Daoy (cell line): ENCODE data around the gene C10orf95. TPM values are rescaled to one million over a fixed set of nuclear protein-coding genes. Genes with fewer than 3 reads are reported as not detected.

Experiments
- DNase-seq: peaks from one replicate; pipeline ENCODE4 v3.0.0-alpha.2; 2015; ENCODE audit warnings: low read depth
- total RNA-seq: library from RNA; depleted of rRNA; stranded (reverse); fragments of >200 nt; shearing (Covaris generic); gene quantifications from 2 replicates; pipeline ENCODE4 v1.2.3, GENCODE V29; 2014

C10orf95 gene
- total RNA-seq, 1 experiment from 2014 or later = not detected

DNA sequence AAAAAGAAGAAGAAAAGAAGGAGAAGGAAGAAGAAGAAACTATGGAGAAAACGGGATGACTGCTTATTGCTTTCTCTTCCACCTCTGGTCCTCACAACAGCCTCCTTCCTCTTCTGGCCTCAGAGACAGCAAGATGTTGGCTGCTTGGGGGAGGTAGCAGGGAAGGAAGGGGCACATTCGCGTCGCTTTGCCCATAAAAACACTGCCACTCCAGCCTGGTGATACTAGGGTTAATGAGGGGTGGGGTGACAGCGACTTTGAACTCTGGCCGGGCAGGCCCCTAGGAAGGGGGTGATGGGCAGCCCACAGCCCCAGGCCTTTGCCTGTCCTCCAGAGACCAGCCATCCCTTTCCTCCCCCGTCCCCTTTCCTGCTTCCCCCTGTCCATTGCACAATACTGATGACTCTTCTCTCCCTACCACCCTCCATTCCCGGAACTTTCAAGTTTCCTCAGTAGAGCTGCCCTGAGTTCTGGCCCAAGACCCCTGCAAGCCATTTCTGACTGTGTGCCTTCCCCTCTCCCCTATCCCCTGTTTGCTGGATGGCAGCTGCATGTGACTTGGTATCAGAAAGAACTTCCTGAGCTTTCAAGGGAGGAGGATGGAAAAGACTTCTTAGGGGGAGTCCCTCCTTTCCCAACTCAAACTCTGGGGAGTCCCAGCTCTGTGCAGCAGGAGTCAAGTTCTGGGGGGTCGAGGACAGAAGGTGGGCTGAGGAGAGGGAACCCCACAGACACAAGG lies 16.8 kb downstream of the C10orf95 start:
- no peak for DNase-seq

DNA sequence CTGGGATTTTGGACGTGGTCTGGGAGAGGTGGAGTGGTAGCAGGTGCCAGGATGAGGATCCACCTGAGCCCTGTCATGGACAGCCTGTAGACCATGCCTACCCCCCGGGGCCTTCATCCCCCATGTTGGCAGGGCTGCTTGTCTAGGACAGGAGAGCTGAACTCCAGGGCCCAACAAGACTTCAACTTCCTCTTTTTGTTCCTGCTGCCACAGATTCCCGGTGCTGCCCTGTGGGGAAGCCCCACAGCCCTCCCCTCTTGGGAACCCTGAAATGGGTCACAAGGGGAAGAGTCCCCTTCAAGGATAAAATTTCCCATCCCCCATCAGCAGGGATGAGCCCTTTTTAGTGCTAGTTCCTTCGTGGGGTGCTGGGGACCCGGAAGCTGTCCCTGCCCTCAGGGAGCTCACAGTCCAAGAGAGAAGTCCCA lies 17.7 kb downstream of the C10orf95 start:
- DNase-seq = no peak

DNA sequence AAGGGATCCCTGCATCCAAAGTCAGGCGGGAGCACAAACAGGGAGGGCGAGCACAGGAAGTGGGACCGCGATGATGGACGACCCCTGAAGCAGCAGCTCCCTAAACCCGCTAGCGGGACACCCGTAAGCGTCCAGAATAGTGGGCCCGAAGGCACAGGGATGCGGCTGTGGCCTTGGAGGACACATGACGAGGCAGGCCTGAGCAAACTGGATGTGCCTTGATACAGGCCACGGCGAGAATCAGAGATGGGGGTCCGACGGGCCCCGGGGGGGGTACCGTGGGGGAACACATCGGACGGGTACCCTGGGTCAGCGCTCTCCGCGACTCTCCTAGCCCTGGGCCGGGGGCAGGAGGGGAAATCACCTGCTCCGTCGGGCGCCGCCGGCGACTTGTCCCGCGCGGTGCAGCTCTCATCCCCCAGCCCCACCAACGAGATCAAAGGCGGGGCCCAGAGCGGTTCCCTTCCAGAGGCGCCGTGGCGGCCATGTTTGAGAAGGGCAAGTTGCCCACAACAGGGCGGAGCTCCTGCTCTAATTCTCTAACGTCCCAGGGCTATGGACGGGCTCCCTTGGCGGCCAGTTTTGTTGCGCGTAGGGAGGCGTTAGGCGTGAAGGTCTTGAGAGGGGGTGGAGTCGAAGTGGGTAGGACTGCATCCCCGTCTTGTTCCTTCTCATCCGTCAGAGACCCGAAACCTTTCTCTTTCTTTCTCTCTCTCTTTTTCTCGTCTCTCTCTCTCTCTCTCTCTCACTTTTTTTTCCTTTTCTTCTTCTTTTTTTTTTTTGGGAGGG lies 19.0 kb downstream of the C10orf95 start, which contains the start of gene CUEDC2:
Gene CUEDC2 (minus strand): TSS at position 413 of the 789 bp plus-strand sequence. CDS start 7,386 bp downstream, outside the sequence.
- peak; percentile 95 for DNase-seq

DNA sequence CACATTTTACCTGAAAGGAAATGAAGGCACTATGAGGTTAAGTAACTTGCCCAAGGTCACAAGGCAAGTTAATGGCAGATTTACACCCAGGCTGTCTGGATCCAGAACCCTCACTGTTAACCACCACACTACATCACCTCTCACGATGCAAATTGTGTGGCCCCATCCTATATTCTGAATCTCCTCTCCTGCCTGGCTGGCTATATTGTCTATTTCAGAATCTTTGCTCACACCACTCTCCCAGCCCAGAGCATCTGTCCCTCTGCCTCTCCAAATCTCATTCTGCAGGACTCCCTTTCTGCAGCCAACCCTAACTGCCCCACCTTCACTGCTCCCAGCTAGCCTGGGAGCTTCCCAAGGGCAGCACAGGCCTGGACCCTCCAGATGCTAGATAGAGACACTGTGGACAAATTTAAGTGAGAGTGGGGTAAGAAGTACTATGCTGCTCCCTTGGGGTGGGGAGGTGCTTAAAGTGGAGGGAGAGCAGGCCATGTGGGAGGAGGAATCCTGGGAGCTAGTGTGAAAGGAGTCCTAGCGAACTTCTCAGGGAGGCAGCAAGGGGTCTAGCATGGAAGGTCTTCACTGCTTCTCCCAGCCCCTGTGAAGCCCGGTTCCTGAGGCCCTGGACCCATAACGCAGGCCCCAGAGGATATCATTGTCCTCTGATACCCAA lies 19.8 kb downstream of the C10orf95 start:
- no peak for DNase-seq

DNA sequence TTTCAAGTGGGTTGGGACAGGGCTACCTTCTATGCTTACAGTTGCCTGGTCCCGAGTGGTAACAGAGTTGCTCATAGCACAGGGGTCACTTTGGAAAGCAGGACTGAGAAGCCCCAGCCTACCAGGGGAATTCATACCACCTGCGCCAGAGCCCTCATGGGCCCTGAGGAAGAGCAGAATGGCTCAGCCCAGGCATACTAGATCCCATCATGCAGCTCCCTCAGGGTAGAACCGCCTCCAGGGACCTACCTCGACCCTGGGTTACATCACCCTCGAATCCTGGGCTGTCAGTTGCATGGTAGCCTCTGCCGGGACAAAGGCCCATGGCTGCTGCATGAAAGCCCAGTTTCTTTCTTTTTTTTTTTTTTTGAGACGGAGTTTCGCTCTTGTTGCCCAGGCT lies 21.9 kb downstream of the C10orf95 start:
- no peak for DNase-seq

DNA sequence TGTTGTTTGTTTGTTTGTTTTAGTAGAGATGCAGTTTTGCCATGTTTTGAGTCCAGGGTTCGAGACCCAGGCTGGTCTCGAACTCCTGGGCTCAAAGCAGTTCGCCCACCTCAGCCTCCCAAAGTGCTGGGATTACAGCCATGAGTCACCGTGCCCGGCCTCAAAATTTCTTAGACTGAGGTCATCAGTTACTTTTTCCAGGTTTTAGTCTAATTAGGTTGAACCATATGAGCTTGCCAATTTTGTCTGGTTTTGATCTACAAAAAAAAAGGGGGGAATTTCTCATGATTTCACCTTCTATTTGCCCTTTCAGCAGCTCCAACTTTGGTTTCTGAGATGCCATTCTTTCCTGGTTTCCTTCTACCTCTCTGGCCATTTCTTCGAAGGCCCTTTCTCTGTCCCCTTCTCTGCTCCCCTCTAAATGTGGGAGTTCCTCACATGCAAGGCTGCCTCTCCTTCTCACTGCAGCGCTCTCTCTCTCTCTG lies 24.5 kb downstream of the C10orf95 start:
- DNase-seq = no peak

DNA sequence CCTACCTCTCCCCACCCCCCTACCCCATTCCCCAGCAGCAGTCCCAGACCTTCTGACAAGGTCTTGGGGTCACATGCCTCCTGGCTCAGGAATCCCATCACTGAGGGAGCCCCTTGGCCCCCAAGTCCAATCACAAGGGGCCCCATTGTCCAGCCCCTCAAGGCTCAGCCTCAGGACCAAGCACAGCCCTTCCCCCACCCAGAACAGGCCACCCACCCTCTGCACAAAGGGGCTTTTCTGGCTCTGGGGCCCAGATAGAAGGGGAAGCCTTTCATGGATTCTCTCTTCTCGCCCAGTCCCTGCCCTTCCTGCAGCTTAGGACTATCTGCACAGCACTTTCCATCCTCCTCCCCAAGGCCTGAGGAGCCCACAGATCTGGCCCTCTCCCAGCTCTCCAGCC lies 25.9 kb downstream of the C10orf95 start:
- DNase-seq = no peak

DNA sequence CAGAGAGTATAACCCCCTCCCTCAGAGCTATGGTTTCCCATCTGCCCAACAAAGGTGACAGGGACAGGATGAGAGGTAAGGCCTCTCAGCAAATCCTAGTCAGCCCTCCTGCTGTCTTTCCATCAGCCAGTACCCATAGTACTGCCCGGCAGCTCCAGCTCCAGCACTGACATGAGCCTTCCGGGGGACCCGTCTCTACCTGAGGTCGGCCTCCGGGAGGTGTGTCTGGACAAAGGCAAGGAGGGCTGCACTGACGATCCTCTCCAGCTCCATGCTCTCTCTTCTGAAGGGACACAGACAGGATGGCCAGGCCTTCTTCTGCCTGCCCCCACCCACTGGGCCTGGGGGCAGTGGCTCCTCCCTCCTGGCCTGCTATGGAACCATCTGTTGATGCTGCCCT lies 26.4 kb downstream of the C10orf95 start:
- no peak for DNase-seq

DNA sequence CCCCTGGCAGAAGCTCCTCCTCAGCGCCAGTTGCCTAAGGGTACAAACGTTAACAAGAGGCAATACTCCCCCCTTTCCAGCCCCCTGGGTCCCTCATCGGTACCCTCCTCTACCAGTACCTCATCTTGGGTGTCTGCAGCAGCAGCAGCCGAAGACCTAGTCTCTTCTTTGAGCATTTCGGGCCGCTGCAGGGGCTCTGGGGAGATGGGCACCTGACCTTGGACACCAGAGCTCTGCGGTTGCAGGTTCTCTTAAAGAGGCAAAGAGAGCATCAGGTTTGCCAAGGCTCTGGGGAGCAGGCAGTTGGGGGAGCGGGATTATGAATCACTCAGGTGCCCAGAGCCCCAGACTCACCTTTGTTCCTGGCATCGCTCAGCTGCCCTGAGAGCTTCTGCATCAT lies 27.2 kb downstream of the C10orf95 start:
- DNase-seq = no peak

DNA sequence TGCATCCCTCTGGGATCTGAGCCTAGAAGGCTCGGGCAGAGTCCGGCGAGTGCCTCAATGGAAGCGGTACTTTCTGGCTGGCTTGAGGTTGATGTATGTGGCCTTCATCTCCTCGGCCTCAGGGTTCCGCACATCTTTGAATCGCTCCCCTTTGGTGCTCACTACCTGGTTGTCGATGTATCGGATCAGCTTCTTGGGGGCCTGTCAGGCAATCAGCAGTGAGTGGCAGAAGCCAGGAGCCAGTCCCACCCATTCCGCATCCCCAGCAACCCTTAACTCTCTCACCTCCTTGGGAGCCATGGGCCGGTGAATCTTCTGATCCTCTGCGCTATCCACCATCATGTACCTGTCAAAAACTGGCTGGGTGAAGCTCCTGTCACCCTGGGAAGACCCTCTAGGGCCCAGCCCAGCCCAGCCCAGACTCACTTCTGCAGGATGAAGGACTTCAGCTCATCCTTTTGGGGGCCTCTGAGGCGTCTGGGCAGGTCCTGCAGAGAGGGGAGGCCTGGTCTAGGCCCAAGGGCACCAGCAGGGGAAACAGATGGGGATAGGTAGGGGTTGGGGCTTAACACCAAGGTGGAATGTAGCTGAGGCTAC lies 27.9 kb downstream of the C10orf95 start:
- no peak for DNase-seq

DNA sequence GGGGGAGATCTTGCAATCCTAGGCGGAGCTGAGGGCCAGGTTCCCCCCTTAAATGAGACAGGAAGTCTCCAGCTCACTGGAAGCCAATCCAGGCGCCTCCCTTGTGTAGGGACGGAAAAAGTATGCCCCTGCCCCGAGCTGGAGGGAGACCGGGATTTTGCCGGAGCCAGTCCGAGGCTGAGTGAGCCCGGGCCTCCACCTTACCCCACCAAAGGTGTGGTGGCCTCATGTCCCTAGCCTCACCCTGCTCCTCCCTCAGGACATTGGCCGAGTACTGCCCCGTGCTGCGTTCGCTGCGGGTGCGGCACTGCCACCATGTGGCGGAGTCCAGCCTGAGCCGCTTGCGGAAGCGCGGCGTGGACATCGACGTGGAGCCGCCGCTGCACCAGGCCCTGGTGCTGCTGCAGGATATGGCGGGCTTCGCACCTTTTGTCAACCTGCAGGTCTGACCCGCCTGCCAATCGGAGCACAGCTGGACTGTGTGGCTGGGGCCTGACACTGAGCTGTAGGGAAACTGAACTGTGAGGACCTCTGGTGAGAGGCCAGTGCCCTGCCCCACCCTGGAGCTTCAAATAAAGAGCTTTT lies 28.7 kb downstream of the C10orf95 start:
- peak; percentile 54 for DNase-seq

DNA sequence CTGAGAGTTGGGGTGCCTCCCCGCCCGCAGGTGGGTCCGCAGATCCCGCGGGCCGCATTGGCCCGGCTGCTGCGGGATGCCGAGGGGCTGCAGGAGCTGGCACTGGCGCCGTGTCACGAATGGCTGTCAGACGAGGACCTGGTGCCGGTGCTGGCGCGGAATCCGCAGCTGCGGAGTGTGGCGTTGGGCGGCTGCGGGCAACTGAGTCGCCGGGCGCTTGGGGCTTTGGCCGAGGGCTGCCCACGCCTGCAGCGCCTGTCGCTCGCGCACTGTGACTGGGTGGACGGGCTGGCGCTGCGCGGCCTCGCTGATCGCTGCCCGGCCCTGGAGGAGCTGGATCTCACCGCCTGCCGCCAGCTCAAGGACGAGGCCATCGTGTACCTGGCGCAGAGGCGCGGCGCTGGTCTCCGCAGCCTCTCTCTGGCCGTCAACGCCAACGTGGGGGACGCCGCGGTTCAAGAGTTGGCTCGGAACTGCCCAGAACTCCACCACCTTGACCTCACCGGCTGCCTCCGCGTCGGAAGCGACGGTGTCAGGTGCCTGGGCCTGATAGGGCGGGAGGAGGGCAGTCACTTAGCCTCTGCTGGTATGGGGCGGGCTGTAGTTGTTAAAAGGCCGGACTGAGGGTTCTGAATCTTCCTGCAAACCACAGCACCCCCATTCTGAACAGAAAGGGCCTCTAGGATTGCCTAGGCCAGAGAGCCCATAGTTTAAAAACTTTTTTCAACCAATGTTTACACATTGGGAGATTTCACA lies 29.4 kb downstream of the C10orf95 start:
- DNase-seq = no peak

DNA sequence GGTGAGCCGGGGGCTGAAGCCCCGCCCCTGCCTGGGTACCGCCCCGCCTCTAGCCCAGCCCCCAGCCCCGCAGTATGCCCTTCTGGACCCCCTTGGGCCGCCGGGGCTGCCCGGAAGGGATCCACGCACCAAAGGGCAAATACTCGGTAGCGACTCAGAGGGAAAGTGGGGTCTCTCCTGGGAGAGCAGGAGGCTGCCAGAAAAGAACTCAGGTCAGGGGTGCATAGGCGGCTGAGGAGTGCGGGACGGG lies 29.9 kb downstream of the C10orf95 start:
- DNase-seq = no peak

DNA sequence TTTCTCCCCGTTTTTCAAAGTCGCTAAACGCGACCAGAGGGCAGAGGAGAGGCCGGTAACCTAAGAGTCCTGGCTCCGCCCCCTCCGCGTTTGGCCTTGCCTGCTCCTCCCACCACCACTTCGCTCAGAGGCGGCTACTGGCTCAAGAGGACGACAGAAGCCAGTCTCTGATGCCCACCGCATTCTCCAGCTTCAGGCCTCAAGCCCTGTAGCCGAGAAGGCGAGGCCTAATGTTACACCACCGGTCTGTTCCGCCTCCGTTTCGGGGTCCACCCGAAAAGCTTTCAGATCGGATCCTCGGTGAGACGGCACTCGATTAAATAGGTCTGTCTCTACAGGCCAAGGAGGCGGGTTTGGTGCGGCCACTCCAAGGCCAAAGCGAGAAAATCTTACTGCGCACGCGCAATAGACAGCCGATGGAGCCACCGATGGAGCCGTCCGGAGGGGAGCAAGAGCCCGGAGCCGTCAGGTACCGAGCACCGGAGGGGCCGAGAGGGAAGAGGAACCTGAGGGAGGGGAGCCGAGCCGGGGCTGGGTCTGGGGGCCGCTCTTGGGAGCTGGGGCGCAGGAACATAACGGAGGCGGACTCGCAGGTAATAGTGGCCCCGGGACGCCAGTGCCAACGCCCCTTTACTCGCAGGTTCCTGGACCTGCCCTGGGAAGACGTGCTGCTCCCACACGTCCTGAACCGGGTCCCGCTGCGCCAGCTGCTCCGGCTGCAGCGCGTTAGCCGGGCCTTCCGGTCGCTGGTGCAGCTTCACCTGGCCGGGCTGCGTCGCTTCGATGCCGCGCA lies 30.4 kb downstream of the C10orf95 start, which contains the start of gene FBXL15:
Gene FBXL15 (plus strand): TSS at position 123 of the 793 bp plus-strand sequence. CDS start 294 bp downstream, at position 417.
- peak; percentile 94 for DNase-seq

DNA sequence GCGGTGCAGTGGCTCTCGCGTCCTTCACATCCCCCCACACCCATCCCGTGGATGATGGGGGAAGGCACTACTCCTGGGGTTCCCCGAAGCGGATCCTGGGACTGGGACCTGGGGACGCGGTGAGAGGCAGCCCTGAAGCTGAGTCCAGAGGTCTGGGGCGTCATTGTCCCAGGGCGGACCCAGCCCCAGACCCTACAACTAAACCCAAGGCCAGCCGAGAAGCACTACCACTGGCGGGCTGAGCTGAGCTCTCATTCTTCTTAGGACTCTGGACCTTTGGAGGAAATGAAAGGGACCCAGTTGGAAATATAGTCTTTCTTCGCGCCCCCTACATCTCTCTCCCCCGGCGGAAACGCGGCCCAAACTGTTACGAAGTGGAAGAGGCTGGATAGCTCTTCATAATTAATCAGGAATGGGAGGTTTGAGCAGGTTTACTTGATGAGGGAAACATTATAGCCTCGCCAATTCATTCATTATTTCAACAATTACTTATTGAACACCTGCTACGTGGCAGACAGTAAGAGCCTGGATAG lies 31.1 kb downstream of the C10orf95 start:
- DNase-seq = no peak

DNA sequence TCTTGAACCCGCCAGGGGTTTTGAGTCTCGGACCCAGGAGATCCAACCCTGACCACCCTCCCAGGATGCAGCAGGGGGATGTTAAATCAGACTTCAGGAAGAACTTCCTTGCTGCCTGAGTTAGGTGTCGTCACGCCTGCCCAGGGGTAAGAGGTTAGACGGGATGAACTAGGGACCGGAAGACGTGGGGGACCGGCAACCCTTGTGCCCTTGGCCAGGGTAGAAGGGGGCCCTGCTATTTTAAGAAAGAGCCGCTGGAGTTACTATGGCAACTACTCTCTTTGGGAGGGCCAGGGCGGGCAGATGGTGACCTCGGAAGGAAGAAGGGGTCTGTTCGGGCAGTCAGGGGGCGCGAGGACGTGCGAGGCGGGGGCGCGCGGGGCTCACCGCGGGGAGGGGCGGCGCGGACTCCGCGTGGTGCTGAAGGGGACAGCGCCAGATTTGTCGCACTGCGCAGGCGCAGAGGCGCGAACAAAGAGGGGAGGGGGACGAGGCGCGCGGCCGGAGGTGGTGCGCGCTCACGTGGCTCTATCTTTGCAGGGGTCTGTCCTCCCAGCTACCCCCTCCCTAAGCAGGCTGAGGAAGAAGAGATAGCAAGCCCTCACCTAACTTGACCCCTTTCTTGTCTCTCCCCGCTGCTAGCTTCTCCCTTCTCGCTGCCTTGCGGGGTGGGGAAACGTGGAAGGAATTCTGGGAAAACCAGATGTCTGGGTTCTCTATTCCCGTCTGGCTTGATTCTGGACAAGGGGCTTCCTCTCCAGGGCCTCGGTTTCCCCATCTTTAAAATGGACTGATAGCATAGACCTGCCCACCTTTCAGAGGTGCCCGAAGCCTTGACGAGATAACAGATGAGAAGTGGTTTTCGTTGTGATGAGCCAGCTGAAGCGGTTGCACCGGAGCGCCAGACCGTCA lies 31.8 kb downstream of the C10orf95 start:
- peak; percentile 57 for DNase-seq

DNA sequence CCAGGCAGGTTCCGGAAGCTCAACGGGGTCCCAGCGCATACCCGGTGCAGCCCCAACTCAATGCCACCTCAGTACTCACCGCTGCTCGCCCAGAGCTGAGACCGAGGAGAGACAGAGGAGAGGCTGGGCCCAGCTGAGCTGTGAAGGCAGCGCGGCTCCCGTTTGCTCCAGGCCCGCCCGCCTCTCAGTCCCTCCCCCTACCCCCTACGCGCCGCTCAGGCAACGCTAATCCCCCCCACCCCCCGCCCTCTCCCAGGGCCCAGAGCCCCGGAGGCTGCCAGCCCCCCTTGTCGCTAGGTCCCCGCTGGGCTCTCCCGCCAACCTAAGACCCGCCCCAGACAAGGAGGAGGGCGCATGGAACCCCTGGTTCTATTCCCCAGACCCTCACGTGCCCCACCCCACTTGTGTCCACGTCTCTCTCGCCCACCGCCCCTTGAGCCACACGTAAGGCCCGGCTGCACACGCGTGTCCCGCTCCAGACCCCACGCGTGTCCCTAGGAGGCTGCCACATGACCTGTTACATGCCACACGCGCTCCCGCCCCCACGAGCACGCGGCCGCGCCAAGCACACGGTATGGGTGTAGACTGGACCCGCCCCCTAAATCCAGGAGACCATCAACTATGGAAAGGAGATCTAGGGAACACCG lies 32.6 kb downstream of the C10orf95 start, which contains the start of gene PSD:
Gene PSD (minus strand): TSS at position 164 of the 647 bp plus-strand sequence. CDS start 1,747 bp downstream, outside the sequence.
- DNase-seq = no peak

DNA sequence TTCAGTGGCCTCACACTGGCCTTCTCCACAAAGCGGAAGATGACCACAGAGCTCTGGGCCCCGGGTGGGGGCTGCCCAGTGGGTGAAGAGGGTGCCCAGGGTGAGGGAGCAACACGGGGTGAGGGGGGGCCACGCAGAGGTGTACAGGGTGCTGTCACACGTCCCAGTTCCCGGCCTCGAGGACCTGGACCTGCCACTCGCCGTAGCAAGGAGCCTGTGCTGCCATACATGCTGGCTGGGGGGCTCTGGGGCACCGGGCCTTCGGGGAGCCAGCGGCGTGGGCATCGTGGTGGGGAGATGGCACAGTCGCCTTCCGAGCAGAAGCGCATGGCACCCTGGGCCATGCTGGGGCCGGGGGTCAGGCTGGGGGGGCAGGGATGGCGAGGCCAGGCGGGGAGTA lies 34.6 kb downstream of the C10orf95 start:
- no peak for DNase-seq
